Neural cell (in vitro differentiated cells): ENCODE measurements around the gene CPNE5. TPM values are rescaled to one million over a fixed set of nuclear protein-coding genes. Genes with fewer than 3 reads are reported as not detected.

Source experiments
- H2AFZ ChIP-seq: fragments of 200-600, 300-800 bp; sonication (generic), shearing (Covaris generic); 2 replicates; pipeline ENCODE4 v1.6.0; 2014; ENCODE audit warnings: low read depth, mild to moderate bottlenecking, antibody characterized with exemption, low read length, moderate library complexity
- H3F3A ChIP-seq: fragments of 200-600 bp; shearing (Covaris generic); 2 replicates; pipeline ENCODE4 v1.6.1; 2016; ENCODE audit warnings: mild to moderate bottlenecking, moderate library complexity, mixed read lengths, antibody characterized with exemption, low read length; ENCODE audit not compliant: insufficient read depth, poor library complexity, severe bottlenecking
- H3K27ac ChIP-seq: fragments of 200-600, 300-800 bp; sonication (generic), shearing (Covaris generic); 2 replicates; pipeline ENCODE4 v1.5.1; 2014; ENCODE audit warnings: mild to moderate bottlenecking, low read length, moderate library complexity
- H3K27me3 ChIP-seq: fragments of 300-800, 200-600 bp; sonication (generic), shearing (Covaris generic); 2 replicates; pipeline ENCODE4 v1.6.0; 2014; ENCODE audit warnings: mild to moderate bottlenecking, low read depth, low read length, moderate library complexity; ENCODE audit not compliant: insufficient read depth
- H3K36me3 ChIP-seq: fragments of 300-800, 200-600 bp; sonication (generic), shearing (Covaris generic); 2 replicates; pipeline ENCODE4 v1.5.1; 2014; ENCODE audit warnings: mild to moderate bottlenecking, antibody characterized with exemption, low read length, moderate library complexity; ENCODE audit not compliant: insufficient read depth
- H3K4me2 ChIP-seq: fragments of 300-800, 200-600 bp; sonication (generic), shearing (Covaris generic); 2 replicates; pipeline ENCODE4 v1.6.0; 2014; ENCODE audit warnings: mild to moderate bottlenecking, low read length
- H3K4me3 ChIP-seq: fragments of 300-800, 200-600 bp; sonication (generic), shearing (Covaris generic); 2 replicates; pipeline ENCODE4 v1.5.1; 2014; ENCODE audit warnings: mild to moderate bottlenecking, low read length, moderate library complexity
- H3K79me2 ChIP-seq: fragments of 200-600 bp; shearing (Covaris generic); replicated peaks from 2 replicates; pipeline ENCODE4 v1.6.0; 2014; ENCODE audit warnings: mild to moderate bottlenecking, low read length, moderate library complexity; ENCODE audit not compliant: insufficient read depth
- H3K9ac ChIP-seq: fragments of 300-800, 200-600 bp; sonication (generic), shearing (Covaris generic); 2 replicates; pipeline ENCODE4 v1.6.1; 2016; ENCODE audit warnings: mild to moderate bottlenecking, low read length, mixed read lengths
- H3K9me2 ChIP-seq: fragments of 200-600 bp; shearing (Covaris generic); 2 replicates; pipeline ENCODE4 v1.6.1; 2016; ENCODE audit warnings: mild to moderate bottlenecking, low read length, mixed read lengths; ENCODE audit not compliant: insufficient read depth
- H3K9me3 ChIP-seq: fragments of 200-600, 300-800 bp; sonication (generic), shearing (Covaris generic); 2 replicates; pipeline ENCODE4 v1.6.1; 2016; ENCODE audit warnings: mild to moderate bottlenecking, mixed run types, low read length, moderate library complexity, mixed read lengths
- H4K20me1 ChIP-seq: fragments of 200-600 bp; shearing (Covaris generic); 2 replicates; pipeline ENCODE4 v1.6.1; 2016; ENCODE audit warnings: mild to moderate bottlenecking, mixed run types; ENCODE audit not compliant: insufficient read depth
- EP300 ChIP-seq: fragments of 450-650 bp; conservative IDR thresholded peaks from 2 replicates; pipeline ENCODE4 v1.6.1; 2014; ENCODE audit warnings: antibody characterized with exemption, mild to moderate bottlenecking, moderate library complexity; ENCODE audit not compliant: poor library complexity, severe bottlenecking
- EZH2 ChIP-seq: fragments of 200-600, 300-800 bp; shearing (Covaris generic), sonication (generic); IDR thresholded peaks from 2 replicates; pipeline ENCODE4 v1.6.1; 2014; ENCODE audit warnings: antibody characterized with exemption, low read length, borderline replicate concordance, mild to moderate bottlenecking; ENCODE audit not compliant: insufficient read depth, poor library complexity, severe bottlenecking
- MXI1 ChIP-seq: fragments of 450-650 bp; conservative IDR thresholded peaks from 2 replicates; pipeline ENCODE4 v1.6.1; 2014; ENCODE audit warnings: antibody characterized with exemption, mild to moderate bottlenecking; ENCODE audit not compliant: poor library complexity, severe bottlenecking
- POLR2AphosphoS5 ChIP-seq: IDR thresholded peaks from 2 replicates; pipeline ENCODE4 v1.6.1; 2012
- RAD21 ChIP-seq: fragments of 450-650 bp; conservative IDR thresholded peaks from 2 replicates; pipeline ENCODE4 v1.6.1; 2014; ENCODE audit warnings: antibody characterized with exemption, mild to moderate bottlenecking, moderate library complexity
- REST ChIP-seq: IDR thresholded peaks from 2 replicates; pipeline ENCODE4 v1.6.1; 2012; ENCODE audit warnings: borderline replicate concordance
- SMC3 ChIP-seq: fragments of 450-650 bp; conservative IDR thresholded peaks from 2 replicates; pipeline ENCODE4 v1.6.1; 2014; ENCODE audit warnings: antibody characterized with exemption, mild to moderate bottlenecking, moderate library complexity; ENCODE audit not compliant: poor library complexity
- TAF1 ChIP-seq: IDR thresholded peaks from 2 replicates; pipeline ENCODE4 v1.6.1; 2012; ENCODE audit warnings: low read depth
- polyA plus RNA-seq: library from polyadenylated mRNA; depleted of rRNA; stranded (reverse); fragments of >200 nt; gene quantifications from 2 replicates; pipeline ENCODE4 v1.2.3, GENCODE V29; 2014
- TF ChIP-seq, protein P1 (sequence below): fragments of 450-650 bp; IDR thresholded peaks from 2 replicates; pipeline ENCODE4 v1.5.1; 2014; ENCODE audit warnings: antibody characterized with exemption, mild to moderate bottlenecking, moderate library complexity; ENCODE audit not compliant: poor library complexity, severe bottlenecking

Gene CPNE5
- polyA plus RNA-seq, 1 donor from 2014 or later, result 8.7 TPM

DNA sequence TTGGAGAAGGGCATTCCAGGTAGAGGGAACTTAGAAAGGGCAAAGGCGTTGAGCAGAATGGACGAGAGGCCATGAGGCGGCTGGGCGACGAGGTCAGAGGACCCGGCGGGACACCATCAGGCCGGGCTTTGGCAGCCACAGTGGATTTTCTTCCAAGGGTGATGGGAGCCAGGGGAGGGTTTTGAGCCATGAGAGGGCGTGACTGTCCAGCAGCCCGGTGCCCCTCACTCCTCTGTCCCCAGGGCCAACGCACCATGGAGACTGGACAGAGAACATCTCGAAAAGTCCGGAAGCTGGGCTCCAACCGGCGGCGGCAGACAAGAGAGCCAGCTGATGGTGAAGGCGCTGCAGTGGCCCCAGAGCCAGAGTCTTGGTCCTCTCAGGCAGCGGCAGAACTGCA lies 135.3 kb downstream of the CPNE5 start:
- H3K9ac ChIP-seq, result no peak overlapping the region
- H3K4me3 ChIP-seq, result no peak overlapping the region
- no peak overlapping the region for H3K4me2 ChIP-seq
- H2AFZ ChIP-seq, result no peak overlapping the region
- no peaks in the 10 kb centered on the region for H3F3A ChIP-seq
- peaks cover 2% of the 10 kb centered on the region for H3K9me3 ChIP-seq
- no peaks in the 10 kb centered on the region for H3K27me3 ChIP-seq
- no peaks in the 10 kb centered on the region for H3K9me2 ChIP-seq
- no peaks in the 10 kb centered on the region for H4K20me1 ChIP-seq
- H3K36me3 ChIP-seq, result no peaks in the 10 kb centered on the region
- H3K79me2 ChIP-seq, result no peaks in the 10 kb centered on the region
- no peak for TF ChIP-seq SMC3
- no peak for TF ChIP-seq POLR2AphosphoS5
- TF ChIP-seq TAF1, result no peak
- TF ChIP-seq RAD21, result no peak
- TF ChIP-seq REST, result no peak
- TF ChIP-seq, protein P1, sequence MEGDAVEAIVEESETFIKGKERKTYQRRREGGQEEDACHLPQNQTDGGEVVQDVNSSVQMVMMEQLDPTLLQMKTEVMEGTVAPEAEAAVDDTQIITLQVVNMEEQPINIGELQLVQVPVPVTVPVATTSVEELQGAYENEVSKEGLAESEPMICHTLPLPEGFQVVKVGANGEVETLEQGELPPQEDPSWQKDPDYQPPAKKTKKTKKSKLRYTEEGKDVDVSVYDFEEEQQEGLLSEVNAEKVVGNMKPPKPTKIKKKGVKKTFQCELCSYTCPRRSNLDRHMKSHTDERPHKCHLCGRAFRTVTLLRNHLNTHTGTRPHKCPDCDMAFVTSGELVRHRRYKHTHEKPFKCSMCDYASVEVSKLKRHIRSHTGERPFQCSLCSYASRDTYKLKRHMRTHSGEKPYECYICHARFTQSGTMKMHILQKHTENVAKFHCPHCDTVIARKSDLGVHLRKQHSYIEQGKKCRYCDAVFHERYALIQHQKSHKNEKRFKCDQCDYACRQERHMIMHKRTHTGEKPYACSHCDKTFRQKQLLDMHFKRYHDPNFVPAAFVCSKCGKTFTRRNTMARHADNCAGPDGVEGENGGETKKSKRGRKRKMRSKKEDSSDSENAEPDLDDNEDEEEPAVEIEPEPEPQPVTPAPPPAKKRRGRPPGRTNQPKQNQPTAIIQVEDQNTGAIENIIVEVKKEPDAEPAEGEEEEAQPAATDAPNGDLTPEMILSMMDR, result no peak
- no peak for TF ChIP-seq EP300
- TF ChIP-seq EZH2, result no peak
- TF ChIP-seq MXI1, result no peak
- no peak overlapping the region for H3K27ac ChIP-seq

DNA sequence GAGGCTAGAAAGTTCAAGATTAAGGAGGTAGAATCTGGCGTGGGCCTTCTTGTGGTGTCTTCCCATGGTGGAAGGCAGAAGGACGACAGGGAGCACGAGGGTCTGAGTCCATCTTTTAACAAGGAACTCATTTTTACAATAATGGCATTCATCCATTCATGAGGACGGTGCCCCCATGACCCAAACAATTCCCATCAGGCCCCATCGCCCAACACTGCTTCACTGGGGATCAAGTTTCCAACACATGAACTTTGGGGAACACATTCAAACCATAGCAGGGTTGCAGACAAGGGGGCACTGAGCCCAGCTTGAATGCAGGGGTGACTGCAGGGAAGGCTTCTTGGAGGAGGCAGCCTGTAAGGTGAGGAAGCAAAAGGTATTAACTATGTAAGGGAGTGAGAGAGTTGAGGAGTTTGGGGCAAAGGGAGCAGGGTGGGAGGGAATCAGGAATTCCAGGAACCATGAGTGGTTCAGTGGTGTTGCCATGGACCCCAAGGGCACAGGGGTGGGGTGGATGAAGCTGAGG lies 136.1 kb downstream of the CPNE5 start:
- H3K9me3 ChIP-seq, result peaks cover 2% of the 10 kb centered on the region
- no peaks in the 10 kb centered on the region for H3F3A ChIP-seq
- H4K20me1 ChIP-seq, result no peaks in the 10 kb centered on the region
- no peaks in the 10 kb centered on the region for H3K79me2 ChIP-seq
- no peaks in the 10 kb centered on the region for H3K36me3 ChIP-seq
- TF ChIP-seq MXI1 (no peak), POLR2AphosphoS5 (no peak), SMC3 (no peak), RAD21 (no peak), EZH2 (no peak)
- TF ChIP-seq, protein P1, result no peak
- no peak overlapping the region for H3K9ac ChIP-seq
- no peak overlapping the region for H2AFZ ChIP-seq
- no peaks in the 10 kb centered on the region for H3K27me3 ChIP-seq
- H3K4me3 ChIP-seq, result no peak overlapping the region
- no peaks in the 10 kb centered on the region for H3K9me2 ChIP-seq
- H3K4me2 ChIP-seq, result no peak overlapping the region
- H3K27ac ChIP-seq, result no peak overlapping the region
